Calu3 (cell line): ENCODE measurements around the gene RABEP2. TPM values are rescaled to one million over a fixed set of nuclear protein-coding genes. Genes with fewer than 3 reads are reported as not detected.
"Not testable (repeated sequence)": the region's sequence is repeated elsewhere in the genome, so short reads cannot be mapped to it uniquely, and the experiment has no call there.

ENCODE experiments used
- Bru-seq: library from RNA; stranded (reverse); fragments of 400-500 nt; gene quantifications from one replicate; lab custom pipeline; 2021; lab: Mats Ljungman, UMichigan
- BruChase-seq, 2 experiments: library from RNA; stranded (reverse); fragments of 400-500 nt; gene quantifications; one replicate each; lab custom pipeline; 2021; lab: Mats Ljungman, UMichigan
- BruUV-seq: library from RNA; stranded (reverse); fragments of 400-500 nt; replicated peaks from 2 replicates; lab custom pipeline; 2021; lab: Mats Ljungman, UMichigan
- CTCF ChIA-PET: fragments of 300-600 bp; sonication (Branson Sonifier 250); formaldehyde crosslinking; loops from one replicate; lab custom pipeline; 2022; ENCODE audit warnings: antibody characterized with exemption; lab: Charles Lee
- DNase-seq: peaks from one replicate; pipeline ENCODE4 v3.0.0; 2022
- H3K27ac Mint-ChIP-seq: one replicate; pipeline ENCODE4 v1.8.0; 2022; ENCODE audit warnings: mixed read lengths; ENCODE audit not compliant: unreplicated experiment
- H3K27me3 Mint-ChIP-seq: one replicate; pipeline ENCODE4 v1.8.0; 2022; ENCODE audit warnings: mixed read lengths; ENCODE audit not compliant: unreplicated experiment
- H3K36me3 Mint-ChIP-seq: one replicate; pipeline ENCODE4 v1.8.0; 2022; ENCODE audit warnings: mild to moderate bottlenecking, moderate library complexity, mixed read lengths; ENCODE audit not compliant: insufficient read depth, unreplicated experiment
- H3K4me1 Mint-ChIP-seq: one replicate; pipeline ENCODE4 v1.8.0; 2022; ENCODE audit warnings: mild to moderate bottlenecking, low read depth, mixed read lengths; ENCODE audit not compliant: unreplicated experiment
- H3K4me3 Mint-ChIP-seq: one replicate; pipeline ENCODE4 v1.8.0; 2022; ENCODE audit warnings: mild to moderate bottlenecking, low read depth, moderate library complexity, mixed read lengths; ENCODE audit not compliant: unreplicated experiment
- H3K9me3 Mint-ChIP-seq: one replicate; pipeline ENCODE4 v1.8.0; 2022; ENCODE audit warnings: low read depth, mixed read lengths; ENCODE audit not compliant: unreplicated experiment
- CTCF ChIP-seq: fragments of 200-600 bp; IDR thresholded peaks from one replicate; pipeline ENCODE4 v1.8.0; 2022; ENCODE audit warnings: antibody characterized with exemption; ENCODE audit not compliant: unreplicated experiment
- intact Hi-C: fragments of 100-400 bp; cut with micrococcal nuclease; formaldehyde crosslinking; loops from one replicate; pipeline ENCODE4 v1.10.0; 2022; ENCODE audit not compliant: unreplicated experiment
- long read RNA-seq: library from polyadenylated mRNA; stranded (forward); transcript quantifications from one replicate; pipeline ENCODE4 v2.0.0, GENCODE V29; 2022
- total RNA-seq: library from RNA; stranded (reverse); gene quantifications from 2 replicates; pipeline ENCODE4 v1.2.3, GENCODE V29; 2022

RABEP2 gene
- 30.2 and 34.3 TPM in 2 replicates for total RNA-seq
- percentile 62 among the genes with signal in this experiment for Bru-seq, nascent RNA
- BruChase-seq, experiment 1, labeled RNA remaining after a 6-hour chase, result percentile 68 among the genes with signal in this experiment
- BruChase-seq, experiment 2, labeled RNA remaining after a 2-hour chase, result percentile 71 among the genes with signal in this experiment
- long read RNA-seq, partial matches to known transcripts, result 1 of 9 reads
- long read RNA-seq, other reads (novel, unspliced or antisense), result 6 of 9 reads

- intact Hi-C loops, result no loop called here
- no TSS peak for BruUV-seq
- peak; percentile 100 for DNase-seq
These were observed at the start of gene RABEP2 for GRCh38 chr16:28924762-28925385. TSS of gene RABEP2 (minus strand) at chr16:28925238. CDS start at chr16:28925163, 75 bp downstream.

GRCh38 chr16:28974437-28975157 lies 49.6 kb upstream of the RABEP2 start, which contains the start of gene SPNS1:
TSS of gene SPNS1 (plus strand) at chr16:28974778. CDS start at chr16:28975152, 374 bp downstream.
- H3K4me3 Mint-ChIP-seq, result peak within 1 kb of the TSS; percentile 99
- peaks cover 24% of the 10 kb centered on the region for H3K4me1 Mint-ChIP-seq
- H3K9me3 Mint-ChIP-seq, result no peaks in the 10 kb centered on the region
- DNase-seq, result peak; percentile 99
- intact Hi-C loops, result no loop called here
- CTCF ChIA-PET, result interaction anchor here (0.8 kb wide), 1 partner anchor 845 kb away, joined by 8 read pairs; no protein-coding TSS in a partner anchor
- peaks cover 31% of the 10 kb centered on the region for H3K36me3 Mint-ChIP-seq
- no peaks in the 10 kb centered on the region for H3K27me3 Mint-ChIP-seq
- BruUV-seq, result no TSS peak
- no peak for TF ChIP-seq CTCF
- H3K27ac Mint-ChIP-seq, result peak within 1 kb of the TSS; percentile 99

More at GRCh38 chr16:28924762-28925385, at the start of gene RABEP2:
- CTCF ChIA-PET, result interaction anchor here (0.8 to 1.1 kb wide), 2 partner anchors 40 to 52 kb away, joined by 4 read pairs; no protein-coding TSS in a partner anchor
- Mint-ChIP-seq H3K4me3 (peak within 1 kb of the TSS; percentile 90), H3K9me3 (no peaks in the 10 kb centered on the region), H3K36me3 (peaks cover 35% of the 10 kb centered on the region), H3K27me3 (no peaks in the 10 kb centered on the region), H3K4me1 (peaks cover 15% of the 10 kb centered on the region), H3K27ac (peak within 1 kb of the TSS; percentile 87)
- peak; percentile 3 for TF ChIP-seq CTCF

GRCh38 chr16:28974007-28974436 lies 49.0 kb upstream of the RABEP2 start:
- H3K9me3 Mint-ChIP-seq, result no peaks in the 10 kb centered on the region
- TF ChIP-seq CTCF, result peak; percentile 55
- intact Hi-C loops, result no loop called here
- CTCF ChIA-PET, result interaction anchor here (0.6 to 0.9 kb wide), 3 partner anchors 9 to 846 kb away, joined by 3 to 8 read pairs (median 3); no protein-coding TSS in a partner anchor
- peaks cover 31% of the 10 kb centered on the region for H3K36me3 Mint-ChIP-seq
- peaks cover 24% of the 10 kb centered on the region for H3K4me1 Mint-ChIP-seq
- peak; percentile 70 for DNase-seq
- H3K27me3 Mint-ChIP-seq, result no peaks in the 10 kb centered on the region
- H3K4me3 Mint-ChIP-seq, result peak overlapping the region; percentile 99
- peak overlapping the region; percentile 99 for H3K27ac Mint-ChIP-seq
- TSS peak; percentile 99 for BruUV-seq

GRCh38 chr16:28969696-28970095 lies 44.7 kb upstream of the RABEP2 start:
- BruUV-seq, intact Hi-C loops, H3K27me3 Mint-ChIP-seq, H3K4me1 Mint-ChIP-seq, H3K9me3 Mint-ChIP-seq, DNase-seq, H3K27ac Mint-ChIP-seq, H3K4me3 Mint-ChIP-seq: not testable (repeated sequence)
- peaks cover 32% of the 10 kb centered on the region for H3K36me3 Mint-ChIP-seq
- CTCF ChIA-PET, result interaction anchor here (0.7 kb wide), 1 partner anchor 719 kb away, joined by 3 read pairs; no protein-coding TSS in a partner anchor
